Spleen (tissue), 7 donors: ENCODE results near the gene SLC4A1AP.

Experiments
- CTCF ChIP-seq, 11 experiments: fragments of 200-600 bp in 7 of 11; fragments of 450-650 bp in 4 of 11; sonication (generic) in 4 of 11; IDR thresholded peaks in 8 of 11; conservative IDR thresholded peaks in 3 of 11; 1 replicate in 7 of 11; 2 replicates in 4 of 11; pipeline versions ENCODE4 v1.4.0 to v1.8.0; 2016 to 2021; ENCODE audit warnings: antibody characterized with exemption in 11 of 11, inconsistent platforms in 4 of 11, mild to moderate bottlenecking in 1 of 11
- POLR2A ChIP-seq, 3 donors: fragments of 450-650 bp; IDR thresholded peaks; one replicate each; pipeline ENCODE4 v1.5.1; 2017; ENCODE audit warnings: antibody characterized with exemption in 3 of 3, mild to moderate bottlenecking in 1 of 3
- POLR2AphosphoS5 ChIP-seq, 3 donors: sonication (generic); formaldehyde crosslinking; IDR thresholded peaks; one replicate each; pipeline ENCODE4 v1.5.1; 2017; ENCODE audit warnings: antibody characterized with exemption in 3 of 3
- donor health status: DM: no; HTN: no; CAD: no; lungs with moderate emphysema.
- donor health status: DM: no; HTN: no; CAD: no.
- donor health status: DM: no; HTN: no; CAD: no.

- TF ChIP-seq POLR2A (IDR thresholded peaks at IDR 0.05): no peak
- no peak for TF ChIP-seq POLR2AphosphoS5 (IDR thresholded peaks at IDR 0.05)
- no peak for TF ChIP-seq CTCF (IDR thresholded peaks at IDR 0.05 in 8 of 11, conservative IDR thresholded peaks at IDR 0.05 in 3 of 11)
Observed at GRCh38 chr2:27712522-27712921, 48.8 kb downstream of the SLC4A1AP start.
